CD14-positive monocyte (primary cell): Measurements from ENCODE around the gene FRG1. TPM values are rescaled to one million over a fixed set of nuclear protein-coding genes. Genes with fewer than 3 reads are reported as not detected.
"Not testable (repeated sequence)": the region's sequence is repeated elsewhere in the genome, so short reads cannot be mapped to it uniquely, and the experiment has no call there.

Experiments
- DNase-seq, 3 donors: peaks; one replicate each; pipeline ENCODE4 v3.0.0-alpha.2; 2011 to 2022
- H2AFZ ChIP-seq: 2 replicates; pipeline ENCODE4 v1.6.0; 2012; ENCODE audit warnings: mild to moderate bottlenecking, low read depth, low read length, inconsistent platforms; ENCODE audit not compliant: insufficient read depth, poor library complexity, severe bottlenecking
- H3K27ac ChIP-seq, 2 donors: 1 replicate in 1 of 2; 2 replicates in 1 of 2; pipeline ENCODE4 v1.5.1; 2012 to 2013; ENCODE audit warnings: low read length in 2 of 2, control low read depth in 1 of 2, inconsistent platforms in 1 of 2, low read depth in 1 of 2, mild to moderate bottlenecking in 1 of 2
- H3K27me3 ChIP-seq, 2 donors: one replicate each; pipeline versions ENCODE4 v1.6.0 to v1.6.1; 2011 to 2013; ENCODE audit warnings: low read length in 2 of 2; ENCODE audit not compliant: control insufficient read depth in 2 of 2, insufficient read depth in 2 of 2
- H3K36me3 ChIP-seq, 2 donors: replicated peaks in 1 of 2; 1 replicate in 1 of 2; 2 replicates in 1 of 2; pipeline versions ENCODE4 v1.5.1 to v1.6.1; 2012 to 2013; ENCODE audit warnings: low read length in 2 of 2, control low read depth in 1 of 2, inconsistent platforms in 1 of 2, mild to moderate bottlenecking in 1 of 2; ENCODE audit not compliant: insufficient read depth in 2 of 2, control insufficient read depth in 1 of 2
- H3K4me1 ChIP-seq, 2 donors: 1 replicate in 1 of 2; 2 replicates in 1 of 2; pipeline versions ENCODE4 v1.5.1 to v1.6.1; 2012 to 2013; ENCODE audit warnings: low read length in 2 of 2, control low read depth in 1 of 2, inconsistent platforms in 1 of 2, mild to moderate bottlenecking in 1 of 2, moderate library complexity in 1 of 2; ENCODE audit not compliant: insufficient read depth in 2 of 2, control insufficient read depth in 1 of 2
- H3K4me2 ChIP-seq: replicated peaks from 2 replicates; pipeline ENCODE3; 2012; ENCODE audit warnings: low read length, moderate library complexity, mild to moderate bottlenecking; ENCODE audit not compliant: poor library complexity, severe bottlenecking; ENCODE audit errors: extremely low read depth
- H3K4me3 ChIP-seq, 3 experiments: fragments of 200-600 bp in 1 of 3; sonication (generic) in 1 of 3; replicated peaks in 1 of 3; 1 replicate in 2 of 3; 2 replicates in 1 of 3; pipeline ENCODE4 v1.5.1; 2011 to 2013; ENCODE audit warnings: low read length in 3 of 3, mild to moderate bottlenecking in 3 of 3, control low read depth in 2 of 3, low read depth in 2 of 3, inconsistent platforms in 1 of 3, moderate library complexity in 1 of 3
- H3K79me2 ChIP-seq: 2 replicates; pipeline ENCODE4 v1.6.0; 2012; ENCODE audit warnings: mild to moderate bottlenecking, control low read depth, inconsistent platforms, low read length, moderate library complexity; ENCODE audit not compliant: insufficient read depth
- H3K9ac ChIP-seq: 2 replicates; pipeline ENCODE4 v1.6.0; 2017; ENCODE audit warnings: low read length, mild to moderate bottlenecking; ENCODE audit not compliant: insufficient read depth, poor library complexity, severe bottlenecking
- H3K9me3 ChIP-seq, 2 donors: replicated peaks in 1 of 2; 1 replicate in 1 of 2; 2 replicates in 1 of 2; pipeline versions ENCODE4 v1.5.1 to v1.6.1; 2012 to 2013; ENCODE audit warnings: low read length in 2 of 2, control low read depth in 1 of 2; ENCODE audit not compliant: control insufficient read depth in 1 of 2, insufficient read depth in 1 of 2
- H4K20me1 ChIP-seq: 2 replicates; pipeline ENCODE4 v1.6.0; 2012; ENCODE audit warnings: mild to moderate bottlenecking, low read length, control low read depth, moderate library complexity; ENCODE audit not compliant: insufficient read depth
- H3K27ac Mint-ChIP-seq, 7 donors: one replicate each; pipeline ENCODE4 v1.8.0; 2020; ENCODE audit warnings: mild to moderate bottlenecking in 7 of 7, mixed read lengths in 7 of 7, moderate library complexity in 6 of 7, inconsistent platforms in 2 of 7
- H3K27me3 Mint-ChIP-seq, 3 donors: one replicate each; pipeline ENCODE4 v1.8.0; 2021 to 2022; ENCODE audit warnings: low read depth in 3 of 3, mild to moderate bottlenecking in 3 of 3, mixed read lengths in 3 of 3, moderate library complexity in 3 of 3, inconsistent platforms in 1 of 3
- H3K36me3 Mint-ChIP-seq, 2 donors: one replicate each; pipeline ENCODE4 v1.8.0; 2020; ENCODE audit warnings: mixed read lengths in 2 of 2, inconsistent platforms in 1 of 2, mild to moderate bottlenecking in 1 of 2
- H3K4me1 Mint-ChIP-seq: one replicate; pipeline ENCODE4 v1.8.0; 2020; ENCODE audit warnings: mild to moderate bottlenecking, mixed read lengths
- H3K4me3 Mint-ChIP-seq, 2 donors: one replicate each; pipeline ENCODE4 v1.8.0; 2020; ENCODE audit warnings: mild to moderate bottlenecking in 2 of 2, mixed read lengths in 2 of 2, moderate library complexity in 1 of 2
- H3K9me3 Mint-ChIP-seq, 7 donors: one replicate each; pipeline ENCODE4 v1.8.0; 2020 to 2022; ENCODE audit warnings: mixed read lengths in 7 of 7, mild to moderate bottlenecking in 6 of 7, moderate library complexity in 6 of 7, inconsistent platforms in 2 of 7
- CTCF ChIP-seq: fragments of 200-600 bp; IDR thresholded peaks from one replicate; pipeline ENCODE4 v1.8.0; 2022; ENCODE audit warnings: antibody characterized with exemption, mild to moderate bottlenecking
- WGBS: methylation state at CpG from one replicate; pipeline ENCODE4 v1.1.5; 2013; ENCODE audit warnings: missing lambda C conversion rate; ENCODE audit not compliant: insufficient coverage; 5-methylcytosine and 5-hydroxymethylcytosine counted together
- intact Hi-C, 2 donors: fragments of 100-400 bp; cut with micrococcal nuclease; formaldehyde crosslinking; loops; one replicate each; pipeline versions ENCODE4 v1.15.0 to v1.15.1; 2023
- polyA plus RNA-seq, 3 donors: library from polyadenylated mRNA; depleted of rRNA in 1 of 3; unstranded in 2 of 3; stranded (reverse) in 1 of 3; fragments of 300-500 nt in 2 of 3; fragments of >200 nt in 1 of 3; fragmentation: Illumina TruSeq in 2 of 3; gene quantifications; 1 replicate in 2 of 3; 2 replicates in 1 of 3; pipeline ENCODE4 v1.2.3, GENCODE V29; 2012 to 2021

The FRG1 gene
- polyA plus RNA-seq, 3 donors: 26.0 to 46.0 (median 45.8) TPM

GRCh38 chr4:189917161-189917891 lies 23.3 kb upstream of the FRG1 start:
- Mint-ChIP-seq H3K36me3 (no peaks in the 10 kb centered on the region), H3K27ac (no peak overlapping the region), H3K27me3 (no peaks in the 10 kb centered on the region), H3K4me1 (no peaks in the 10 kb centered on the region), H3K4me3 (no peak overlapping the region), H3K9me3 (peaks cover 14 to 43% (median 34%) of the 10 kb centered on the region in 7 donors)
- H4K20me1 ChIP-seq: no peaks in the 10 kb centered on the region
- intact Hi-C loops: no loop called here
- TF ChIP-seq CTCF: no peak
- H3K79me2 ChIP-seq: no peaks in the 10 kb centered on the region
- H3K9me3 ChIP-seq: peaks cover 19 to 21% of the 10 kb centered on the region in 2 donors
- no peaks in the 10 kb centered on the region for H3K36me3 ChIP-seq
- H3K27ac ChIP-seq: no peak overlapping the region
- DNase-seq: no peak
- no peak overlapping the region for H3K9ac ChIP-seq
- no peak overlapping the region for H3K4me3 ChIP-seq
- H3K4me1 ChIP-seq: no peaks in the 10 kb centered on the region
- H3K27me3 ChIP-seq: no peaks in the 10 kb centered on the region
- no peak overlapping the region for H3K4me2 ChIP-seq
- H2AFZ ChIP-seq: no peak overlapping the region
- WGBS: 98% methylated on average over 15 of the region's 23 CpGs

- no peak overlapping the region for H3K27ac Mint-ChIP-seq
- Histone ChIP-seq H3K9ac (no peak overlapping the region), H3K27me3 (no peaks in the 10 kb centered on the region), H3K36me3 (no peaks in the 10 kb centered on the region), H3K27ac (no peak overlapping the region), H3K4me3 (no peak overlapping the region), H3K79me2 (no peaks in the 10 kb centered on the region), H4K20me1 (no peaks in the 10 kb centered on the region), H2AFZ (no peak overlapping the region), H3K9me3 (peaks cover 19 to 21% of the 10 kb centered on the region in 2 donors), H3K4me2 (no peak overlapping the region), H3K4me1 (no peaks in the 10 kb centered on the region)
- H3K36me3 Mint-ChIP-seq: no peaks in the 10 kb centered on the region
- TF ChIP-seq CTCF: no peak
- no peak for DNase-seq
- no peaks in the 10 kb centered on the region for H3K27me3 Mint-ChIP-seq
- H3K4me3 Mint-ChIP-seq: no peak overlapping the region
- H3K4me1 Mint-ChIP-seq: no peaks in the 10 kb centered on the region
- no CpG with 5 or more reads among the region's 1 CpG for WGBS
- intact Hi-C loops: no loop called here
- H3K9me3 Mint-ChIP-seq: peaks cover 16 to 58% (median 39%) of the 10 kb centered on the region in 7 donors
Measured at GRCh38 chr4:189921058-189921457, 19.6 kb upstream of the FRG1 start.

DNA sequence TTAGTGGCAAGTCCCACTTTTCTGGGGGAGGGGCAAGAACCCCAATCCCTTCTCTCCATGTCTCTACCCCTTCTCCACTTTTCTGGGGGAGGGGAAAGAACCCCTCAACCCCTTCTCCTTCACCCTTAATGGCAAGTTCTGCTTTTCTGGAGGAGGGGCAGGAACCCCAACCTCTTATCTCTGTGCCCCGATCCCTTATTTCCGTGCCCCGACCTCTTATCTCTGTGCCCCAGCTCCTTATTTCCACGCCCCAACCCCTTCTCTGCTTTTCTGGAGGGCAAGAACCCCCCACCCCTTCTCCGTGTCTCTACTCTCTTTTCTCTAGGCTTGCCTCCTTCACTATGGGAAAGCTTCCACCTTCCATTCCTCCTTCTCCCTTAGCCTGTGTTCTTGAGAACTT lies 13.9 kb upstream of the FRG1 start:
- H3K79me2 ChIP-seq, DNase-seq, H3K9me3 ChIP-seq, H3K27me3 ChIP-seq, H3K4me3 Mint-ChIP-seq, H3K36me3 Mint-ChIP-seq, H3K27me3 Mint-ChIP-seq, H3K4me2 ChIP-seq, H2AFZ ChIP-seq, H3K4me1 Mint-ChIP-seq, intact Hi-C loops, H3K4me3 ChIP-seq, H3K9ac ChIP-seq, H3K4me1 ChIP-seq, H4K20me1 ChIP-seq, H3K36me3 ChIP-seq, H3K27ac Mint-ChIP-seq, H3K27ac ChIP-seq: not testable (repeated sequence)
- 72% methylated on average over 5 of the region's 5 CpGs for WGBS
- peaks cover 20 to 35% (median 26%) of the 10 kb centered on the region in 7 donors for H3K9me3 Mint-ChIP-seq
